Esophagus squamous epithelium (tissue), 4 donors: ENCODE results near the gene BRD9.

Experiments used
- CTCF ChIP-seq, 6 experiments: fragments of 450-650 bp in 4 of 6; fragments of 200-600 bp in 2 of 6; sonication (generic) in 2 of 6; IDR thresholded peaks; one replicate each; pipeline ENCODE4 v1.5.1; 2016 to 2019; ENCODE audit warnings: antibody characterized with exemption in 6 of 6, mild to moderate bottlenecking in 4 of 6, moderate library complexity in 4 of 6
- POLR2A ChIP-seq, 4 donors: fragments of 450-650 bp; IDR thresholded peaks; one replicate each; pipeline ENCODE4 v1.6.1; 2017; ENCODE audit warnings: antibody characterized with exemption in 4 of 4, mild to moderate bottlenecking in 4 of 4, moderate library complexity in 3 of 4

DNA sequence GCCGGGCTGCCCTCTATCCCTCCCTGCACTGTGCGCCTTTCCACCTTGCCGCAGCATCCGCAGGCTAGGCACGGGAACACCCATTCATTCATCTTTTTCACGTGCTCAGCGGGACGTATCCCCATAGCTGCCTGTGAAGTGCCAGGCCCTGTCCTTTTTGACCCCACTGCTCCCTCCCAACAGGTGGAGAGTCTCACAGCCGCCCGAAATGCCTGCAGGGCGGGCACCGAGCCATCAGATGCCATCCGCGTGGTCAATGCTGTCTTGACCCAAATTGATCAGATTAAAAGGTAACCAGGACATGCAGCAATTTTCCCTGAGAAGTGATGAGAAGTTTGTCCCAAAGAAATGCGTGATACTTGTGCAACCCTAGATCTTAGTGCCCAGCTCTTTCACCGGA, 15.6 kb upstream of the BRD9 start:
- TF ChIP-seq CTCF (IDR thresholded peaks at IDR 0.05) (no peak), POLR2A (IDR thresholded peaks at IDR 0.05) (no peak)
